Osteocyte (in vitro differentiated cells): Measurements from ENCODE around the gene EGFR. TPM values are rescaled to one million over a fixed set of nuclear protein-coding genes. Genes with fewer than 3 reads are reported as not detected.

Experiments
- DNase-seq: peaks from one replicate; pipeline ENCODE4 v3.0.0; 2021; ENCODE audit warnings: mixed read lengths; ENCODE audit not compliant: unreplicated experiment; ENCODE audit errors: extremely low spot score
- H3K27ac Mint-ChIP-seq: one replicate; pipeline ENCODE4 v1.8.0; 2021; ENCODE audit warnings: mild to moderate bottlenecking, mixed read lengths; ENCODE audit not compliant: unreplicated experiment
- H3K27me3 Mint-ChIP-seq: one replicate; pipeline ENCODE4 v1.8.0; 2021; ENCODE audit warnings: mixed read lengths; ENCODE audit not compliant: unreplicated experiment
- H3K36me3 Mint-ChIP-seq: one replicate; pipeline ENCODE4 v1.8.0; 2021; ENCODE audit warnings: mixed read lengths; ENCODE audit not compliant: unreplicated experiment
- H3K4me1 Mint-ChIP-seq: one replicate; pipeline ENCODE4 v1.8.0; 2021; ENCODE audit warnings: mixed read lengths; ENCODE audit not compliant: unreplicated experiment
- H3K4me3 Mint-ChIP-seq: one replicate; pipeline ENCODE4 v1.8.0; 2021; ENCODE audit warnings: mild to moderate bottlenecking, moderate library complexity, mixed read lengths; ENCODE audit not compliant: unreplicated experiment
- H3K9me3 Mint-ChIP-seq: one replicate; pipeline ENCODE4 v1.8.0; 2021; ENCODE audit warnings: mixed read lengths; ENCODE audit not compliant: unreplicated experiment
- total RNA-seq: library from RNA; stranded (reverse); gene quantifications from 2 replicates; pipeline ENCODE4 v1.2.1, GENCODE V29; 2021
- TF ChIP-seq, protein P1 (sequence below): fragments of 200-600 bp; sonication (generic); IDR thresholded peaks from 2 replicates; pipeline ENCODE4 v1.5.0; 2021; ENCODE audit warnings: antibody characterized with exemption, mild to moderate bottlenecking, moderate library complexity

Gene EGFR
- total RNA-seq, 1 donor from 2014 or later: 56.5 TPM

DNA sequence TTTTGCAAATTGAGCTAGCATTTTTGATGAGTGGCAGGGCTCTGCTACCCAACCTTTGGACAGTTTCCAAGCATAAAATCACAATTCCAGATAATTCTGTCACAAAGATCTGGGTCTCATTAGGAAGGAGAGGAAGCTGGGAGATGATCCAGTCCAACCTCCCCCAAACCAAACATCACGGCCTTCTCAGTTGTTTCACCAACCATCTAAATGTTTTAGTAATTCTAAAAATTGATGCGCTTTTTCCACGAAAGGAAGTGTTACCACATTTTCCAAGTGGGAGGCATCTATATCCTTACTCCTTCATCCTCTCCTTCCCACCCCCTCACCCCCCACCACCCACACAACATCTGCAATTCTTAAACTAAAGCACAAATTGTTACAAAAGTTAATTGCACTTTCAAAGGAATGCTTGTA, 108.3 kb downstream of the EGFR start:
- H3K36me3 Mint-ChIP-seq: peaks cover 4% of the 10 kb centered on the region
- H3K4me1 Mint-ChIP-seq: peaks cover 73% of the 10 kb centered on the region
- no peaks in the 10 kb centered on the region for H3K9me3 Mint-ChIP-seq
- H3K4me3 Mint-ChIP-seq: no peak overlapping the region
- H3K27me3 Mint-ChIP-seq: no peaks in the 10 kb centered on the region
- peak overlapping the region; percentile 96 for H3K27ac Mint-ChIP-seq
- no peak for DNase-seq
- TF ChIP-seq, protein P1, sequence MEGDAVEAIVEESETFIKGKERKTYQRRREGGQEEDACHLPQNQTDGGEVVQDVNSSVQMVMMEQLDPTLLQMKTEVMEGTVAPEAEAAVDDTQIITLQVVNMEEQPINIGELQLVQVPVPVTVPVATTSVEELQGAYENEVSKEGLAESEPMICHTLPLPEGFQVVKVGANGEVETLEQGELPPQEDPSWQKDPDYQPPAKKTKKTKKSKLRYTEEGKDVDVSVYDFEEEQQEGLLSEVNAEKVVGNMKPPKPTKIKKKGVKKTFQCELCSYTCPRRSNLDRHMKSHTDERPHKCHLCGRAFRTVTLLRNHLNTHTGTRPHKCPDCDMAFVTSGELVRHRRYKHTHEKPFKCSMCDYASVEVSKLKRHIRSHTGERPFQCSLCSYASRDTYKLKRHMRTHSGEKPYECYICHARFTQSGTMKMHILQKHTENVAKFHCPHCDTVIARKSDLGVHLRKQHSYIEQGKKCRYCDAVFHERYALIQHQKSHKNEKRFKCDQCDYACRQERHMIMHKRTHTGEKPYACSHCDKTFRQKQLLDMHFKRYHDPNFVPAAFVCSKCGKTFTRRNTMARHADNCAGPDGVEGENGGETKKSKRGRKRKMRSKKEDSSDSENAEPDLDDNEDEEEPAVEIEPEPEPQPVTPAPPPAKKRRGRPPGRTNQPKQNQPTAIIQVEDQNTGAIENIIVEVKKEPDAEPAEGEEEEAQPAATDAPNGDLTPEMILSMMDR: no peak

DNA sequence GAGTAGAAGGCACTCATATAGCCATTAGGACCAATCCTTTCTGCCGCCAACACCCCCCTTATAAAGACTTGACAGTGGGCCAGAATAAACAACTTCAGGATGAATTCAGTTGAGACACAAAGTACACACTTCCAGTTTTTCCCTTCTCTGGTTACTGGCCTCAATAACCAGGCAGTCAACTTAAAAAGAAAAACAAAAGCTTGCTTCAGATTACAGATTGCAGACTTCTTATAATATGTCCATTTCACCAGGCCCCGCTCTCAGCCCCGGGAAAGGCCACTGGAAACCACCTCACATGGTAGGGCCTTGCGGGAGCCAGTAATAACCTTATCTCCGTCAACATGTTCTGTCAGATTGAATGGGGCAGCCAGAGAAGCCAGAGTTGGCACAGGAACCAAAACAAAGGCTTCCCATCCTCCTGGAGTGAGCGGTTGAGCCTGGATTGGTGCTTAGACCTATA, 108.8 kb downstream of the EGFR start:
- Mint-ChIP-seq H3K27ac (peak overlapping the region; percentile 96), H3K27me3 (no peaks in the 10 kb centered on the region), H3K4me1 (peaks cover 78% of the 10 kb centered on the region), H3K4me3 (no peak overlapping the region), H3K9me3 (no peaks in the 10 kb centered on the region), H3K36me3 (peaks cover under 1% of the 10 kb centered on the region)
- DNase-seq: no peak
- TF ChIP-seq, protein P1: no peak

DNA sequence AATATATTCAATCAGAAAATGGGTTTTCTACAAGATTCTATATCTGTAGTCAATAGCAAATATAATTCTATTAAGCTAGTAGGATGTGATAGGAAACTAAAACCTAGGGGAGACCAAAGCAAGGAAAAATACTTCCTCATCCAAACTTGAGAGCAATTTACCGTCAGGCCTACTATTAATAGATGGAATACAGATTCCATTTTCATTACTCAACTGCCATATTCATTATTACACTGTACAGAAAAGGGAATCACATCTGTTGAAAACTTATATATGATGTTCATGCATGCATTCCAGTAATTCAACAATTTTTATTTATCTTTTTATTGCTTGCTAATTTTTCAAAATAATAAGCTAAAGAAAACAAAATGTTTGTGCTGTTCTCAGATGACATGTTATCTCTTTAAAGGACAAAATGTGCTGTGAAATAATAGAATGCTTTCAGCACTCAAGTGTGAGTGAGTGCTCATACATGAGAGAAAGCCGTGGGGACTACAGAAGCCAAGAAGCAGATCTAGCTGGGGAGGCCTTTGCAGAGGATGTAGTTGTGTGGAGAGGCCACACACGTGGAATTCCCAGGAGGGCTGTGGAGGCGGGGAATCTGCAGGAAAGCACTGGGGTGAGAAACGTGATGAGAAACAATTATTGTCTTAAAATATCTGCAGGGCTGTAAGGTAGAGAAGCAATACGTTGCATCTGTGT, 110.0 kb downstream of the EGFR start:
- Mint-ChIP-seq H3K27me3 (no peaks in the 10 kb centered on the region), H3K36me3 (no peaks in the 10 kb centered on the region), H3K4me3 (peak overlapping the region; percentile 1), H3K9me3 (no peaks in the 10 kb centered on the region), H3K4me1 (peaks cover 90% of the 10 kb centered on the region), H3K27ac (peak overlapping the region; percentile 96)
- no peak for DNase-seq
- TF ChIP-seq, protein P1: no peak

DNA sequence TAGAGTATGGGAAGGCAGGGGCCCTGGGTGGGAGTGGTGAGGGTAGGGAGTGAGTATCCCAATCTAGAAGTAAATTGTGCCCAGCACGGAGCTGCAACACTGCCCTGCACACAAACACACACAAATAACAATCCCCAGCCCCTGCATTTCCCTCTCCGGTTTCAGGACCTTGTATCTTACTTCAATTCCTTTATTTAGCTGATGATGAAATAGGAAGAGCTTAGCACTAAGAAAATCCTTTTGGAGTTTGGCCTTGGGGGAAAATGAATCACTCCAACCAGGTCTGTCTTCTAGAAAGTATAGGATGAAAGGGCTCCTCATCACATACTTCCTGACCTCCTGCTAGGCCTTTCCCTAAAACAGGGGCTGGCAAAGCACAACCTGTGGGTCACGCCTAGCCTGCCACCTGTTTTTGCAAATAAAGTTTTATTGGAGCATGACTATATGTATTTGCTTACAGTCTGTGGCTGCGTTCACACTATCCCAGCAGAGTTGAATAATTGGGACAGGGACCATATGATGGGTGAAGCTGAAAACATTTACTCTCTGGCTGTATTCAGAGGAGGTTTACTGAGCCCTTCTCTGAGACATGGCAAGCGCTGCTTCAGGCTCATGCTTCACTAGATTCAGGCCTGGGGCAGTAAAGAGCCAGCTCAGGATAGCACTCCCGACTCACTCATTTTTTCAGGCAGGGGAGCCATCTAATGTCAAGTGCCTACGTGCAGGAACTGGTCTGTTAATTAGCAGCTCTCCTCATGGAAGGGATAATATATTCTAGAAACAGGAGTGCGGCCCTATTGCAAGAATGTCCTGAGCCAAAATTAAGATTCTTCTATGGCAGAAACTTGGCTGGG, 111.0 kb downstream of the EGFR start:
- TF ChIP-seq, protein P1: no peak
- Mint-ChIP-seq H3K27me3 (no peaks in the 10 kb centered on the region), H3K27ac (peak overlapping the region; percentile 96), H3K4me1 (peaks cover 96% of the 10 kb centered on the region), H3K9me3 (no peaks in the 10 kb centered on the region), H3K4me3 (no peak overlapping the region), H3K36me3 (no peaks in the 10 kb centered on the region)
- DNase-seq: no peak
